Glutamatergic neuron (in vitro differentiated cells): Measurements from ENCODE around the gene MX1. TPM values are rescaled to one million over a fixed set of nuclear protein-coding genes. Genes with fewer than 3 reads are reported as not detected.

ENCODE experiments used
- DNase-seq: peaks from one replicate; pipeline ENCODE4 v3.0.0; 2022
- H3K27ac Mint-ChIP-seq: one replicate; pipeline ENCODE4 v1.8.0; 2020; ENCODE audit warnings: mild to moderate bottlenecking, mixed read lengths, inconsistent platforms; ENCODE audit not compliant: unreplicated experiment
- H3K27me3 Mint-ChIP-seq: one replicate; pipeline ENCODE4 v1.8.0; 2020; ENCODE audit warnings: mild to moderate bottlenecking, moderate library complexity, mixed read lengths, inconsistent platforms; ENCODE audit not compliant: unreplicated experiment
- H3K36me3 Mint-ChIP-seq: one replicate; pipeline ENCODE4 v1.8.0; 2020; ENCODE audit warnings: mild to moderate bottlenecking, mixed read lengths, inconsistent platforms; ENCODE audit not compliant: unreplicated experiment
- H3K4me1 Mint-ChIP-seq: one replicate; pipeline ENCODE4 v1.8.0; 2020; ENCODE audit warnings: mild to moderate bottlenecking, low read depth, mixed read lengths, inconsistent platforms; ENCODE audit not compliant: unreplicated experiment
- H3K4me3 Mint-ChIP-seq: one replicate; pipeline ENCODE4 v1.8.0; 2020; ENCODE audit warnings: mild to moderate bottlenecking, mixed read lengths, inconsistent platforms; ENCODE audit not compliant: unreplicated experiment
- H3K9me3 Mint-ChIP-seq: one replicate; pipeline ENCODE4 v1.8.0; 2020; ENCODE audit warnings: mild to moderate bottlenecking, moderate library complexity, mixed read lengths, inconsistent platforms; ENCODE audit not compliant: unreplicated experiment
- CTCF ChIP-seq: fragments of 200-600 bp; sonication (generic); IDR thresholded peaks from one replicate; pipeline ENCODE4 v1.5.0; 2021; ENCODE audit not compliant: partially characterized antibody, unreplicated experiment
- total RNA-seq: library from RNA; stranded (reverse); fragmentation: NEBNext Ultra II Directional; extraction: Animal tissue kit (Norgen Biotek cat#: 25700); gene quantifications from one replicate; pipeline ENCODE4 v1.2.1, GENCODE V29; 2021; ENCODE audit not compliant: unreplicated experiment

MX1 gene
- total RNA-seq, 1 donor from 2014 or later: 1.5 TPM

GRCh38 chr21:41396558-41397075 lies 29.4 kb upstream of the MX1 start:
- H3K27me3 Mint-ChIP-seq: peaks cover 2% of the 10 kb centered on the region
- H3K4me1 Mint-ChIP-seq: no peaks in the 10 kb centered on the region
- H3K9me3 Mint-ChIP-seq: peaks cover 4% of the 10 kb centered on the region
- no peak for TF ChIP-seq CTCF
- H3K36me3 Mint-ChIP-seq: peaks cover 9% of the 10 kb centered on the region
- DNase-seq: no peak
- no peak overlapping the region for H3K27ac Mint-ChIP-seq
- H3K4me3 Mint-ChIP-seq: no peak overlapping the region

GRCh38 chr21:41397471-41397891 lies 28.6 kb upstream of the MX1 start:
- DNase-seq: no peak
- Mint-ChIP-seq H3K4me1 (no peaks in the 10 kb centered on the region), H3K9me3 (peaks cover 4% of the 10 kb centered on the region), H3K4me3 (no peak overlapping the region), H3K27me3 (peaks cover 2% of the 10 kb centered on the region), H3K36me3 (peaks cover 9% of the 10 kb centered on the region), H3K27ac (no peak overlapping the region)
- TF ChIP-seq CTCF: no peak

GRCh38 chr21:41398251-41398650 lies 27.8 kb upstream of the MX1 start:
- DNase-seq: no peak
- no peak for TF ChIP-seq CTCF
- H3K27ac Mint-ChIP-seq: no peak overlapping the region
- H3K4me1 Mint-ChIP-seq: no peaks in the 10 kb centered on the region
- peaks cover 2% of the 10 kb centered on the region for H3K9me3 Mint-ChIP-seq
- H3K4me3 Mint-ChIP-seq: no peak overlapping the region
- H3K27me3 Mint-ChIP-seq: peaks cover 2% of the 10 kb centered on the region
- H3K36me3 Mint-ChIP-seq: peaks cover 9% of the 10 kb centered on the region

GRCh38 chr21:41398831-41399230 lies 27.2 kb upstream of the MX1 start:
- H3K4me1 Mint-ChIP-seq: no peaks in the 10 kb centered on the region
- no peak for TF ChIP-seq CTCF
- H3K27ac Mint-ChIP-seq: no peak overlapping the region
- peaks cover 5% of the 10 kb centered on the region for H3K36me3 Mint-ChIP-seq
- H3K9me3 Mint-ChIP-seq: peaks cover 2% of the 10 kb centered on the region
- DNase-seq: no peak
- H3K4me3 Mint-ChIP-seq: no peak overlapping the region
- H3K27me3 Mint-ChIP-seq: peaks cover 2% of the 10 kb centered on the region

GRCh38 chr21:41399246-41399800 lies 26.7 kb upstream of the MX1 start:
- no peak for DNase-seq

More at GRCh38 chr21:41399246-41399800, 26.7 kb upstream of the MX1 start:
- Mint-ChIP-seq H3K27me3 (peaks cover 2% of the 10 kb centered on the region), H3K4me3 (no peak overlapping the region), H3K4me1 (no peaks in the 10 kb centered on the region), H3K36me3 (peaks cover 1% of the 10 kb centered on the region), H3K9me3 (peaks cover 2% of the 10 kb centered on the region), H3K27ac (no peak overlapping the region)
- TF ChIP-seq CTCF: no peak
